Effector CD4-positive, alpha-beta T cell (primary cell): Measurements from ENCODE around the gene MS4A14.
"Not testable (repeated sequence)": the region's sequence is repeated elsewhere in the genome, so short reads cannot be mapped to it uniquely, and the experiment has no call there.

Experiments
- DNase-seq: peaks from one replicate; pipeline ENCODE4 v3.0.0-alpha.2; 2020

MS4A14 gene

GRCh38 chr11:60389279-60389910, 6.9 kb upstream of the MS4A14 start:
- no peak for DNase-seq

- DNase-seq = no peak
Observed at GRCh38 chr11:60390419-60390818, 5.8 kb upstream of the MS4A14 start.

GRCh38 chr11:60392361-60392760, 3.9 kb upstream of the MS4A14 start:
- DNase-seq = no peak

GRCh38 chr11:60393016-60393415, 3.2 kb upstream of the MS4A14 start:
- no peak for DNase-seq

GRCh38 chr11:60394666-60395380, 1.4 kb upstream of the MS4A14 start:
- no peak for DNase-seq

GRCh38 chr11:60396799-60397198, 540 bp downstream of the MS4A14 start:
- DNase-seq = no peak

GRCh38 chr11:60420015-60420414, 23.8 kb downstream of the MS4A14 start:
- no peak for DNase-seq

- no peak for DNase-seq
Observed at GRCh38 chr11:60422609-60423008, 26.4 kb downstream of the MS4A14 start.

- no peak for DNase-seq
Observed at GRCh38 chr11:60428517-60428916, 32.3 kb downstream of the MS4A14 start.

- no peak for DNase-seq
Observed at GRCh38 chr11:60429272-60429671, 33.0 kb downstream of the MS4A14 start, which contains the start of gene MS4A5. Gene MS4A5, plus strand, starts transcription at chr11:60429572. Its CDS starts 103 bp downstream, at chr11:60429675.

- DNase-seq = no peak
Observed at GRCh38 chr11:60431251-60431650, 35.0 kb downstream of the MS4A14 start.

GRCh38 chr11:60433401-60433800, 37.1 kb downstream of the MS4A14 start:
- no peak for DNase-seq

- no peak for DNase-seq
Observed at GRCh38 chr11:60447070-60447469, 50.8 kb downstream of the MS4A14 start.

GRCh38 chr11:60447846-60448245, 51.6 kb downstream of the MS4A14 start:
- DNase-seq = no peak

GRCh38 chr11:60451185-60451584, 54.9 kb downstream of the MS4A14 start:
- DNase-seq = not testable (repeated sequence)

- no peak for DNase-seq
Observed at GRCh38 chr11:60454212-60454611, 58.0 kb downstream of the MS4A14 start.

- DNase-seq = no peak
Observed at GRCh38 chr11:60455531-60456042, 59.3 kb downstream of the MS4A14 start, which contains the start of gene MS4A1. Gene MS4A1, plus strand, starts transcription at chr11:60455847. Its CDS starts 6,528 bp downstream, at chr11:60462375.

GRCh38 chr11:60457576-60457975, 61.3 kb downstream of the MS4A14 start:
- DNase-seq = no peak

- DNase-seq = no peak
Observed at GRCh38 chr11:60459345-60459744, 63.1 kb downstream of the MS4A14 start.
